HCT116 (cell line): ENCODE measurements around the gene CASZ1. TPM values are rescaled to one million over a fixed set of nuclear protein-coding genes. Genes with fewer than 3 reads are reported as not detected.

ENCODE experiments used
- ATAC-seq: fragments of 200-7000 bp; cut with Tn5 transposase; 2 replicates; pipeline ENCODE4 v1.9.1; 2020; ENCODE audit warnings: mild to moderate bottlenecking, moderate library complexity
- BruUV-seq: library from RNA; stranded (reverse); fragments of 400-500 nt; replicated peaks from 2 replicates; lab custom pipeline; 2021; lab: Mats Ljungman, UMichigan
- CTCF ChIA-PET: fragments of 300-600 bp; sonication (Branson Sonifier 250); formaldehyde crosslinking; loops from one replicate; lab custom pipeline; 2021; ENCODE audit warnings: antibody characterized with exemption; lab: Charles Lee
- POLR2A ChIA-PET: fragments of 300-600, 350-600 bp; sonication (Branson Sonifier 250); formaldehyde crosslinking; loops from one replicate; lab custom pipeline; 2021; ENCODE audit warnings: antibody characterized with exemption; lab: Charles Lee
- RAD21 ChIA-PET, 2 experiments: fragments of 300-600 bp; sonication (Branson Sonifier 250); formaldehyde crosslinking; loops; one replicate each; lab custom pipeline; 2023; ENCODE audit warnings: low total read pairs in 2 of 2; ENCODE audit not compliant: uncharacterized antibody in 2 of 2, unreplicated experiment in 2 of 2, low non-redundant PET in 1 of 2; lab: Charles Lee
- DNase-seq: peaks from one replicate; pipeline ENCODE4 v3.0.0-alpha.2; 2010; ENCODE audit warnings: low read depth, low spot score
- H2AFZ ChIP-seq: fragments of 200-600 bp; shearing (Covaris generic), sonication (generic); 2 replicates; pipeline ENCODE4 v1.6.1; 2017; ENCODE audit warnings: low read depth, mixed run types, mixed read lengths, antibody characterized with exemption, low read length; ENCODE audit not compliant: poor library complexity, severe bottlenecking
- H3K27ac ChIP-seq: 2 replicates; pipeline ENCODE4 v1.5.1; 2012; ENCODE audit warnings: low read depth, low read length
- H3K27me3 ChIP-seq: fragments of 200-600 bp; sonication (generic); 2 replicates; pipeline ENCODE4 v1.6.1; 2016; ENCODE audit warnings: mixed run types, low read length, mixed read lengths; ENCODE audit not compliant: insufficient read depth
- H3K36me3 ChIP-seq, 2 experiments: fragments of 200-500 bp in 1 of 2; fragments of 200-600 bp in 1 of 2; sonication (Bioruptor generic) in 1 of 2; sonication (generic) in 1 of 2; 2 replicates each; pipeline versions ENCODE4 v1.5.1 to v1.6.1; 2014 to 2016; ENCODE audit warnings: low read length in 2 of 2, inconsistent platforms in 1 of 2, mixed read lengths in 1 of 2, mixed run types in 1 of 2; ENCODE audit not compliant: insufficient read depth in 2 of 2, control insufficient read depth in 1 of 2
- H3K4me1 ChIP-seq, 2 experiments: fragments of 200-600 bp in 1 of 2; sonication (generic) in 1 of 2; 2 replicates each; pipeline versions ENCODE4 v1.5.1 to v1.6.1; 2012 to 2017; ENCODE audit warnings: low read length in 2 of 2, inconsistent platforms in 1 of 2, mild to moderate bottlenecking in 1 of 2, mixed read lengths in 1 of 2, mixed run types in 1 of 2, moderate library complexity in 1 of 2; ENCODE audit not compliant: insufficient read depth in 2 of 2, control insufficient read depth in 1 of 2
- H3K4me2 ChIP-seq: fragments of 200-600 bp; sonication (generic); 2 replicates; pipeline ENCODE4 v1.6.1; 2017; ENCODE audit warnings: mixed run types, low read length, mixed read lengths
- H3K4me3 ChIP-seq, 2 experiments: fragments of 200-600 bp in 1 of 2; sonication (generic) in 1 of 2; replicated peaks in 1 of 2; 2 replicates each; pipeline ENCODE4 v1.5.1; 2011 to 2016; ENCODE audit warnings: low read length in 2 of 2, control low read depth in 1 of 2, low read depth in 1 of 2, mild to moderate bottlenecking in 1 of 2, mixed read lengths in 1 of 2, mixed run types in 1 of 2
- H3K79me2 ChIP-seq: fragments of 200-600 bp; sonication (generic); 2 replicates; pipeline ENCODE4 v1.6.1; 2017; ENCODE audit warnings: mild to moderate bottlenecking, mixed run types, low read length, moderate library complexity, mixed read lengths; ENCODE audit not compliant: insufficient read depth
- H3K9ac ChIP-seq: fragments of 200-600 bp; sonication (generic); 2 replicates; pipeline ENCODE4 v1.6.1; 2016; ENCODE audit warnings: low read length, mixed read lengths
- H3K9me2 ChIP-seq: fragments of 200-600 bp; sonication (generic), shearing (Covaris generic); 2 replicates; pipeline ENCODE4 v1.6.1; 2017; ENCODE audit warnings: mixed run types, mild to moderate bottlenecking, moderate library complexity; ENCODE audit not compliant: insufficient read depth
- H3K9me3 ChIP-seq, 2 experiments: fragments of 200-500 bp in 1 of 2; fragments of 200-600 bp in 1 of 2; sonication (Bioruptor generic) in 1 of 2; sonication (generic) in 1 of 2; 2 replicates each; pipeline ENCODE4 v1.6.1; 2014 to 2017; ENCODE audit warnings: low read length in 2 of 2, mixed read lengths in 2 of 2, inconsistent platforms in 1 of 2, low read depth in 1 of 2, mild to moderate bottlenecking in 1 of 2, mixed run types in 1 of 2, moderate library complexity in 1 of 2; ENCODE audit not compliant: control insufficient read depth in 1 of 2, insufficient read depth in 1 of 2
- H4K20me1 ChIP-seq: fragments of 200-600 bp; sonication (generic), shearing (Covaris generic); 2 replicates; pipeline ENCODE4 v1.6.1; 2017; ENCODE audit warnings: mixed run types, mild to moderate bottlenecking, moderate library complexity; ENCODE audit not compliant: insufficient read depth
- ATF3 ChIP-seq: IDR thresholded peaks from 2 replicates; pipeline ENCODE4 v1.6.1; 2012
- CBX3 ChIP-seq: IDR thresholded peaks from 2 replicates; pipeline ENCODE4 v1.6.1; 2012; ENCODE audit warnings: low read depth
- EGR1 ChIP-seq: IDR thresholded peaks from 2 replicates; pipeline ENCODE4 v1.6.1; 2012; ENCODE audit warnings: low read depth
- ELF1 ChIP-seq: IDR thresholded peaks from 2 replicates; pipeline ENCODE4 v1.6.1; 2012; ENCODE audit warnings: low read depth, borderline replicate concordance
- FOSL1 ChIP-seq: IDR thresholded peaks from 2 replicates; pipeline ENCODE4 v1.6.1; 2012; ENCODE audit warnings: low read depth
- JUND ChIP-seq: IDR thresholded peaks from 2 replicates; pipeline ENCODE4 v1.6.1; 2012
- MAX ChIP-seq: IDR thresholded peaks from 2 replicates; pipeline ENCODE4 v1.6.1; 2012
- POLR2AphosphoS5 ChIP-seq: IDR thresholded peaks from 2 replicates; pipeline ENCODE4 v1.6.1; 2011; ENCODE audit warnings: mild to moderate bottlenecking, low read depth, low read length, moderate library complexity
- REST ChIP-seq: IDR thresholded peaks from 2 replicates; pipeline ENCODE4 v1.6.1; 2012; ENCODE audit warnings: low read depth
- SIN3A ChIP-seq: IDR thresholded peaks from 2 replicates; pipeline ENCODE4 v1.6.1; 2012; ENCODE audit warnings: low read depth
- SP1 ChIP-seq: IDR thresholded peaks from 2 replicates; pipeline ENCODE4 v1.6.1; 2012; ENCODE audit warnings: low read depth
- TCF7L2 ChIP-seq: IDR thresholded peaks from 2 replicates; pipeline ENCODE4 v1.7.0; 2011; ENCODE audit warnings: borderline replicate concordance, inconsistent platforms; ENCODE audit not compliant: insufficient read depth, insufficient read length; ENCODE audit errors: extremely low read depth
- ZBTB33 ChIP-seq: IDR thresholded peaks from 2 replicates; pipeline ENCODE4 v1.6.1; 2011; ENCODE audit warnings: mild to moderate bottlenecking, low read length, moderate library complexity; ENCODE audit not compliant: insufficient replicate concordance; ENCODE audit errors: extremely low read depth
- ZFX ChIP-seq: fragments of 450-650 bp; IDR thresholded peaks from 2 replicates; pipeline ENCODE4 v1.6.1; 2017
- ZNF274 ChIP-seq: fragments of 200-500 bp; sonication (Bioruptor generic); IDR thresholded peaks from 2 replicates; pipeline ENCODE4 v1.6.1; 2014; ENCODE audit warnings: mild to moderate bottlenecking, low read depth, low read length, inconsistent platforms
- intact Hi-C: fragments of 100-400 bp; cut with micrococcal nuclease; formaldehyde crosslinking; loops from 2 replicates; pipeline ENCODE4 v1.10.0; 2022
- total RNA-seq: library from RNA; stranded (reverse); gene quantifications from one replicate; pipeline ENCODE4 v1.2.1, GENCODE V29; 2021; ENCODE audit not compliant: unreplicated experiment

The CASZ1 gene
- total RNA-seq, 1 experiment from 2014 or later, result 7.7 TPM

GRCh38 chr1:10767282-10767681, 29.2 kb downstream of the CASZ1 start:
- H3K9ac ChIP-seq, result no peak overlapping the region
- no peaks in the 10 kb centered on the region for H3K9me2 ChIP-seq
- peaks cover 0 to 7% of the 10 kb centered on the region in 2 experiments; a peak in 1 of 4 replicates for H3K4me1 ChIP-seq
- no peak overlapping the region for H2AFZ ChIP-seq
- DNase-seq (no peak), ATAC-seq (no peak)
- ChIA-PET RAD21 (no interaction called here), CTCF (no interaction called here), POLR2A (no interaction called here)
- BruUV-seq, result no TSS peak
- no peaks in the 10 kb centered on the region for H3K9me3 ChIP-seq
- intact Hi-C loops, result no loop called here
- no peaks in the 10 kb centered on the region for H4K20me1 ChIP-seq
- H3K4me3 ChIP-seq, result no peak overlapping the region
- no peak for TF ChIP-seq ELF1
- no peaks in the 10 kb centered on the region for H3K36me3 ChIP-seq
- no peaks in the 10 kb centered on the region for H3K79me2 ChIP-seq
- H3K27me3 ChIP-seq, result no peaks in the 10 kb centered on the region
- H3K27ac ChIP-seq, result no peak overlapping the region
- H3K4me2 ChIP-seq, result no peak overlapping the region

GRCh38 chr1:10765734-10766478, 30.5 kb downstream of the CASZ1 start:
- intact Hi-C loops, result no loop called here
- Histone ChIP-seq H2AFZ (no peak overlapping the region), H3K27ac (no peak overlapping the region), H3K4me2 (no peak overlapping the region), H3K9me3 (no peaks in the 10 kb centered on the region), H4K20me1 (no peaks in the 10 kb centered on the region), H3K36me3 (no peaks in the 10 kb centered on the region), H3K4me3 (no peak overlapping the region), H3K27me3 (no peaks in the 10 kb centered on the region), H3K9ac (no peak overlapping the region), H3K4me1 (peaks cover 0 to 7% of the 10 kb centered on the region in 2 experiments; a peak in 1 of 4 replicates), H3K79me2 (no peaks in the 10 kb centered on the region), H3K9me2 (no peaks in the 10 kb centered on the region)
- POLR2A ChIA-PET, result interaction anchor here (0.6 kb wide), 1 partner anchor 31 kb away, joined by 3 read pairs; no protein-coding TSS in a partner anchor
- CTCF ChIA-PET, result no interaction called here
- no TSS peak for BruUV-seq
- RAD21 ChIA-PET, result no interaction called here
- ATAC-seq (no peak), DNase-seq (no peak)
- TF ChIP-seq REST, result no peak
- TF ChIP-seq POLR2AphosphoS5, result no peak
- TF ChIP-seq MAX, result no peak
- no peak for TF ChIP-seq TCF7L2
- TF ChIP-seq SP1, result no peak
- TF ChIP-seq ATF3, result no peak
- TF ChIP-seq ZFX, result no peak
- TF ChIP-seq SIN3A, result no peak
- TF ChIP-seq ZBTB33, result no peak
- no peak for TF ChIP-seq CBX3
- TF ChIP-seq EGR1, result no peak
- TF ChIP-seq FOSL1, result no peak
- TF ChIP-seq JUND, result no peak
- no peak for TF ChIP-seq ELF1
- TF ChIP-seq ZNF274, result no peak
